ENCODE measurements around the gene SPATA20.

The SPATA20 gene

DNA sequence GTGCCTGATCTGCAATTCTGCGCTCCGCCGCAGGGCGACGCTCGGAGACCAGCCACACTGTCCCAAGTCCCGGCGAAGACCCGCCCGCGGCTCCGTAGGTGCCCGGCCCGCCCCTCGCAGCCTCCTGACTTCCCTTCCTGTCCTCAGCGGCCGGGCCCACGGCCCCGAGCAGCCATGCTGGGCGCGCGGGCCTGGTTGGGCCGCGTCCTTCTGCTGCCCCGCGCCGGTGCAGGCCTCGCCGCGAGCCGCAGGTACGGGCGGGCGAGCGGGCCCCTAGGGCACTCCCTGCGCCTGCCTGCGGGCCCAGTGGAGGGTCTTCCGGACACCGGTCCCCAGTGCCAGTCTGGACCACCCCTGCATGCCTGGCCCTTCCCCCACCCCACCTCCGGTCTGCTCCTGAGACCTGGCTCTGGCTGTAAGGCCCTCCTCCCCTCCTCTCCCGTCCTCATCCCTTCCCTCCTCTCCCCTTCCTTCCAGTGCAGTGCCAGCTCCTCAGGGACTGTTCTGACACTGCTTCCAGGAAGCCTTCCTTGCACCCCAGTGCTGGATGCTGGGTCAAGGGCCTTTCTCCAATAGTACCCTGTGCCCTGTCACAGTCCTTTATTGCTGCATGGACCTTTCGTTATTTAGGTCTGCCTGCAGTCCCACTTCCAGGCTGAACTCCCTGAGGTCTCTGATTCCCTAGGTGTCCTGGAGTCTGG is at the start of gene SPATA20:
Gene SPATA20, plus strand, starts transcription at position 140 of the 701 bp plus-strand sequence. Its CDS starts 35 bp downstream, at position 175.
- DNase-seq (ENCODE audit: low read depth), result peak; percentile 69

DNA sequence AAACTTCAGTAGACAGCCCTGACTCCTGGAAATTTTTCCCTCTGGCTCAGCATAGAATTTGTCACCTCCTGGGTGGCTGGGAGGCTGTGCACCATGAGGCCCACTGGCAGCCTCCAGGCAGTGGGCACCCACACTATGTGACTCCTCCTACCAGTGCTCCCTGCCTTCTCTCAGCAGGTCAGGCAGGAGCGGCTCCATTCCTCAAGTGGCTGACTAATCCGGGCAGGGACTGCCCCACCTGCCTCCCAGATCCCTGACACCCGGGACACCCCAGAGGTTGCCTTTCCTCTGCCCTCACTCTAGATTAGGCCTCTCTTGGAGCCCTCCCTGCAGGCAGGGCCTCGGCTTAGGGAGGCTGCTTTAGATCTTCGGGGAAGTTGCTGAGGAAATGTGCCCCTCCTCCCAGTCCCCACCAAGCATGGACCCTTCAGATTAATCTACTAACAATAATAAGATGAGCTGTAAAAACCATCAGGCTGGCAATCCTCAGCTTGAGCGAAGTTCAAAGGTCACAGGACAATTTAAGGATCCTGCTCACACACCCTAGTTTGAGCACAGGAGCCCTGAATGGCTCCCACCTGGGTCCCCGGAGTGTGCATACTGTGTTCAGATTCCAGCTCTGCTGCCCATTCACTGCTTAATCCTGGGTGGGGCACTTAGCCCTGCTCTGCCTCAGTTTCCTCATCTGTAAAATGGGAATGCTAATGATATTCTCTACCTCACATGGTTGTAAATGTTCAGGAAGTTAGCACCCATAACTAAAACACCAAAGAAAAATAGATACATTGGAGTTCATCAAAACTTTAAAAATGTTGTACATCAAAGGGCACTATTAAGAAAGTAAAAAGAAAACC is 48.7 kb upstream of the SPATA20 start:
- DNase-seq (ENCODE audit: low read depth), result no peak

DNA sequence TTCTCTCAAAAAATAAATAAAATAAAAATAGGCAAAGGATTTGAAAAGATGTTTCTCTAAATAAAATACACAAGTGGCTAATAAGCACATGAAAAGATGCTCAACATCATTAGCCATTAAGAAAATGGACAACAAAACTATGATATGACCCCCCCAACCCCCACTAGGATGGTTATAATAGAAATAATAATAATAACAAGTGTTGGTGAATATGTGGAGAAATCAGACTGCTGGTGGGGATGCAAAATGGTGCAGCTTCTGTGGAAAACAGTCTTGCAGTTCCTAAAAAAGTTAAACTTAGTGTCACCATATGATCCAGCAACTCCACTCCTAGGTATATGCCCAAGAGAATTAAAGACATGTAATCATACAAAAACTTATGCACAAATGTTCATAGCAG is 47.7 kb upstream of the SPATA20 start:
- no peak for DNase-seq (ENCODE audit: low read depth)

DNA sequence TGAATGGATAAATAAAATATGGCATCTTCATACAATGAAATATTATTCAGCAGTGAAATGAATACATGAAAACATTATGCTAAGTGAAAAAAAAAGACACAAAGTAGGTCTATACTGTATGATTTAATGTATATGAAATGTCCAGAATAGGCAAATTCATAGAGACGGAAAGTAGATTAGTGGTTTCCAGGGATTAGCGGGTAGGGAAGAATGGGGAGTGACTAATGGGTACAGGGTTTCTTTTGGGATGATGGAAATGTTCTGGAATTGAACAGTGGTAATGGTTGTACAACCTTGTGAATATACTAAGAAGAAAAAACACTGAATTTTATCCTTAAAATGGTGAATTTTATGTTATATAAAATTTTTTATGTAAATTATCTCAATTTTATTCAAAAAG is 47.3 kb upstream of the SPATA20 start:
- no peak for DNase-seq (ENCODE audit: low read depth)

DNA sequence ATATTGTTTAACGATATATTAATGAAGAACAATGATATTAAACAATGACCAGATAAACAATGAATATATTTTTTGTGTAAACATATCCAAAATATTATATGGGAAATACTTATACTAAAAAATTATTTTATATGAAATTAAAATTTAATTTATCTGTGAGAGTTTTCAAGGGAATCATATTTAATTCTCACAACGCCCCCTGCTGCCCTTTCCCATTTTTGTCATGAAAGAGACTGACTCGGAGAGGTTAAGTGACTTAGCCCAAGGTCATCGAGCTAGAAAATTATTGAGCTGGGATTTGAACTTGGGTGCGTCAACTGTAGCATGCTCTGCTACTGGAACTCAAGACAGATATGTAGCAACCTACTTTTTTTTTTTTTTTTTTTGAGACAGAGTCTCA is 45.9 kb upstream of the SPATA20 start:
- DNase-seq (ENCODE audit: low read depth), result no peak

DNA sequence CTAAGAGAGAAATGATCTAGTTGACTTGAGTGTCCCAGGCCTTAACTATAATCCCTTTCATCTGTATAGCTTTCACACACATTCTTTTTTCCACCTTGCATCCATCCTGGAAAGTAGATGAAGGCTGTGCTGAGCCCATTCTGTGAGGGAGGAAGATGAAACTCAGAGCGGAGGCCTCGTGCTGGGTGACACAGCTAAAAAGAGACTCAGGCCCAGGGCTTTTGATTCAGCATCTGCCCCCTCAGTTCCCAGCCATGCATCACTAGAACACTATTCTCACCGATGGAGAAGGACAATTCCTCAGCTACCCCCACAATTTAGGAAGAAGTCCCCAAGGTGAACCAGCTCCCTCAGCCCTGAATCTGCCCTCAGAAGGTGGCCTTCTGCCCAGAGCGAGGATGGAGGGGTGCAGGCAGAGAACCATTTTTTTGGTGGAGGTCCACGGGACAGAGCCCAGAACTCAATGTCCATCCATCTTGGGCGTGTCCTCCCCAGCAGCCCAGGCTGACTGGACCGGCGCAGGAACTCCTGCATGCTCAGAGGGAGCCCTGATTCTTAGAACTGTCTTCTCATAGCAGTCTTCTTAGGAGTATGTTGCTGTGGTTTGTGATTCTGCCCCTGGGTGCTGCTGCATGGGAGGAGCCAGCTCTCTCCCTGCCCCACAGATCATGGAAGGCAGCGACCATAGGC is 44.5 kb upstream of the SPATA20 start:
- no peak for DNase-seq (ENCODE audit: low read depth)

DNA sequence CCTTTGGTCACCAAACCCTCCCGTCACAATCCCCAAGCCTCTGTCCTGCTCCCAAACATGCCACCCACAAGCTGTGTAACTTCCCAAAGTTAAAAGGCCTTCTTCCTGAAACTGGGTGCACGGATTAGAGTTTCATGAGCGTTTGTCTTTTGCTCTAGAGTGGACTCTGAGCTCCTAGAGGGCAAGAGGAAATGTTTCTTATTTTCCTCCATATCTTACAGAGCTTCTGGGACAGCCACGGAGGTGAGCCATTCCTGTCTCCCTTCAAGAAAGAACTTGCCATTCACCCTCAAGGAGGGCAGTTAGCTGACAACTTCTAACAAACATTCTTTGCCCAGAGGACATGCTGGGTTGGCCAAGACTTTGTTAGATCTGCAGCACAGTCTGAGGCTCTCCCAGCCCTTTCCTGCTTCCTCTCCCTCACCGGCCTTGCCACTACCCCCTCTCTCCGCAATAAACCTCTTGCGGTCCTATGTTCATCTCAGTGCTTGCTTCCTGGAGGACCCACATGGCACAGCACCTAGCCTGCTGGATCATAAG is 41.3 kb upstream of the SPATA20 start:
- no peak for DNase-seq (ENCODE audit: low read depth)

DNA sequence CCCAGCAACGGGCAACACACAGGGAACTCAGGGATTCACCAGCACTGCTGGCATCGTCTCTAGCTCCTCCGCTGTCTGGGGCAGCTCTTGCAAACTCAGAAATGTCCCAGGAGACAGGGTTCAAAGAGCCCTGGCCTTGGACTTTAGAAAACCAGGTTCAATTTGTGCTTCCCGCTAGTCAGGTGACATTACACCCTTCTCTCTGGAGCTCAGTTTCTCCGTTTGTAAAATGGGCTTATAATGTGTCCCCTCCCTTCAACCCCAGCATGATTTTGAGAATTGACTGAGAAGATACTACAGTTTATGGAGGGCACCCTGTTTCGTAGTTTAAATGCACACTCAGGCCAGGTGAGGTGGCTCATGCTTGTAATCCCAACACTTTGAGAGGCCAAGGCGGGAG is 40.7 kb upstream of the SPATA20 start:
- no peak for DNase-seq (ENCODE audit: low read depth)

DNA sequence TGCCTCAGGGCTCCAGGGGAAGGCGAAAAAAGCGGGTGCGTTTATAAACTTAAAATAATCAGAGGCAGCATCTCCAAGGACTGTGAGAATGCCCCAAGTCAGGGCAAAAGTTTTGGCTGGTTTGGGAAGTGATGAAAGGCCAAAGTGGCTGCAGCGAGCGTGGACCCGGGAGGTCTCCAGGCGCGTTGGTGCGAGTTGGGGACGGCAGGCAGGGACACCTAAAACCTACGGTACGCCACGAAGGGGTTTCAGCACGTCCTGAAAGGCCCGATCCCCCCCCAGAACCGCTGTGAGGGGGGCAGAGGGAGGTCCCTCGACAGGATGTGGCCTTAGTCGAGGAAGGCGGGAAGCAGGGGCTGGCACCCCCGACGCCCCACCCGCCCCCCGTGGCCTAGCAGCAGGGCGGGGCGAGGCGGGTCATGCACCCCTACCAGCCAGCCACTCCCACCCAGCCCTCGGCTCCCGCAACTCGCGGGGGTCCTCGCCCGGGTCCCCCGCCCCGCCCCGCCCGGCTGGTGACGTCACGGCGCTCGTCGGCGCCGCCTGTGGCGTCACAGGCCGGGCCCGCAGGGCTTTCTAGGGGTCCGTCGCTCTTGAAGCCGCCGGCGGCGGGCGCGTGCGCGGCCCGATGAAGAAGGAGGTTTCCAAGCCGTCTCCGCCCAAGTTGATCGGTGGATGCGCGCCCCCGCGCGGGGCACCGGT is 39.0 kb upstream of the SPATA20 start, which contains the start of gene MYCBPAP:
Gene MYCBPAP, plus strand, starts transcription at position 569 of the 702 bp plus-strand sequence. CDS start 236 bp downstream, outside the sequence.
- peak; percentile 66 for DNase-seq (ENCODE audit: low read depth)

DNA sequence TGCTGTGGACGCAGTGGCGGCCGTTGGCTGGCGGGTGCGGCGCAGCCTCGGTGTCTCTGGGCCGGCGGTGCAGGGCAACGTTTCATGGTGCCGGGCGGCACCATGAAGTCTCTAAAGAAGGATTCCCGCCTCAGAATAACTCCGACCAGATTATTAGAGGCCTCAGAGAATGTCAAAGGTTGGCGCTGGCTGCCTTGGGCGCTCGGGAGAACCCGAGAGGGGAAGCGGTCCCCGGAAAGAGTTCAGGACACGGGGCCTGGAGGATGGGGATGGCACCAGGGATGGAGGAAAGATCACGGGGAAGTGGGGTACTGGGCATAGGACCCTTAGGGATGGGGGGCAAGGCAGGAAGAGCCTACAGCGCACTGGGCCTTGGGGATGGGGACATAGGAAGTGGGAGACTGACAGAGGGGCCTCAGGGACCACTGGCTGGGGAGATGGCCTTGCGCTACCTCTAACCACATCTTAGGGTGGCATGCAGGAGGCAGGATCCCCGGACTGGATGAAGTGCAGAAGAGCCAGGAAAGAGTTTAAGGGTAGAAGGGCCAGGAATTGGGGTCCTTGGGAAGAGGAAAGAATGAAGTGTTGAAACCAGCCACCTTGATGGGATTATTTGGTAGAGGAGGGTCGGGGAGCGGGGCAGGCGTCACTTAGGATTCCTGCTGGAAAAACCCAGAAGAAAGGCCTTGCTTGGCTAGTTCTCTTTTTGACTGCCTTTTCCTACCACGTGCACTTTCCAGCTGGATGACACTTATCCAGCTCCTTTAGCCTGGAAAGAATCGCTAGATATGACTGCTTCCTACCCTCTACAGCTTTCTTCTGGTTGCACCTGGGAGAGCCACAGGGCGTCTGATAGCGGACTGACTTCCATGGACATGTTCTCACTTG is 38.2 kb upstream of the SPATA20 start:
- no peak for DNase-seq (ENCODE audit: low read depth)

DNA sequence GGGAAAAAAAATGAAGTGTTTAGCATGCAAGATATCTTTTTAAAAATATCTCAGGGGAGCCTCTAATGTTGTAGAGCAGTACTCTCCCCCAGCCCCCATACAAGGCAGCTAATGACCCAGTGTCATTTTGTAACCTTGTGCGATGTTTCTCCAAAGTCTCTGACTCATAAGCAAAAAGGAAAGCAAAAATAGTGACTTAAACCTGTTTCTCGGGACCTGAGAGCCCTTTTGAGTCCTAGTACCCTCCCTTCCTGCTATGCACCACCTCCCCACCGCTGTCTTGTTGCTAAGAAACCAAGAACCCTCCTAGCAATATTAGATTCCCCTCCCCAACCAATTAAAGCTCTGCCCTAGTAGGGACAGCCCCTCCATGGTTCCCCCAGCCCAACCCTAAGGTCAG is 35.9 kb upstream of the SPATA20 start:
- no peak for DNase-seq (ENCODE audit: low read depth)

DNA sequence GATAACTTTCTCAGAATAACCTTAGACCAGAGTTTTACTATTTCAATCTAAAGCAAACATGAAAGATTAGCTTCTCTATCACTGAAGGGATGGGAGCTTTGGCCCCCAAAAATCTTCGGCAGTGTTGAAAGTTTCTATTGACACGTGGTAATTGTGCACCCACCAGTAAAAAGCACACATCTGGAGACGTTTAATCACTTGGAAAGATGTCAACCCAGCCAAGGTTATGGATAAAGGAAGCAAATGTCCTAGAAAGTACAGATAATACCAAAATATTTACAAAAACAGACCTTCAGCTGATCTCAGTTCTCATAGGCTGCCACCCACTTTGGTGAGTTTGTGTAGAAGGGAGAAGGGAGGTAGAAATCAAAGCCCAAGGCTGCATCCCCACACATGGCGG is 33.5 kb upstream of the SPATA20 start:
- DNase-seq (ENCODE audit: low read depth), result no peak

DNA sequence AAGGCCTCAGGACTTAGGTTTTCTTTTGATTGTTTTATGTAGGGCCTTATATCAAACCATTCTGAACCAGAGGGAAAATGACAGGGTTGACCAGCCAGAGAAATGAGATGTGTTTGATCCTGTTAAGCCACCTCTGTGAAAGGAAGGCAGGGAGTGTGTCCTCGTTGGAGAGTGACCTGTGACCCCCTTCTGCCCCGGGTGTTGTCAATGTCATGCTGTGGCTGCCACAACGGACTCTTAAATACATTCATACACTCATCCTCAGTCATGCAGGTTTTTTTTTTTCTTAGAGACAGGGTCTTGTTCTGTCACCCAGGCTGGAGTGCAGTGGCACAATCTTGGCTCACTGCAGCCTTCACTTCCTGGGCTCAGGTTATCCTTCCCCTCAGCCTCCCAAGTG is 32.6 kb upstream of the SPATA20 start:
- DNase-seq (ENCODE audit: low read depth), result no peak

DNA sequence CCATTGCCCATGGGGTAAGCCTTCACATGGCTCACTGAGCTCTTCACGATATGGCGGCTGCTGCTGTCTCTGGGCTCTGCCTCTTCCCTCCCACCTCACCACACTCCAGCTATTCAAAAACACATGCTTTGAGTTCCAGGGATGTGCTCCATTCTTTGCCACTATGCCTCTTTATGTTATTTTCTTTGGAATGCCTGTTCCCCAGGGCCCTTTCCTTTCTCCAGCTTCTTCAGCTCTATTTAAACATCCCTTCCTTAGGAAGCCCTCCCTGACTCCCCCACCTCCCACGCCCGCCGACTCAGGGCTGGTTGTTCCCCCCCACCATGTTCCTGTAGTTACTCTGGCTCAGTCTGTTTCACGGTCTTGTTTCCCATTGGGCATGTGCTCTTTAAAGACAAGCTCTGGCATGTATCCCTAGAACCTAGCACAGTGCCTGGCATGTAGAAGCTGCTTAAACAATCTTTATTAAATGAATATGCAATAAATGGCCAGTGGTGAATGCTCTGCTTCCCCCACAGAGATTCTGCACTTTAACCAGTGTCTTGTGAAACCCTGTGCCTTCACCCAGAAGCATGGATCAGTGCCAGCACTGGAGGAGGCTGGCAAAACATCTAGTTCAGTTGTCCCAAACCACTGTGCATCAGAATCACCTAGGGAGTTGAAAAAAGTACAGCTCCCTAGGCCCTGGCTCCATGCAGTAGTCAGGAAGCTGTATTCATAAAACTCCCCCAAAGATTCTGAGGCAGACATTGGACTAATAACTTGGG is 31.9 kb upstream of the SPATA20 start:
- DNase-seq (ENCODE audit: low read depth), result no peak

DNA sequence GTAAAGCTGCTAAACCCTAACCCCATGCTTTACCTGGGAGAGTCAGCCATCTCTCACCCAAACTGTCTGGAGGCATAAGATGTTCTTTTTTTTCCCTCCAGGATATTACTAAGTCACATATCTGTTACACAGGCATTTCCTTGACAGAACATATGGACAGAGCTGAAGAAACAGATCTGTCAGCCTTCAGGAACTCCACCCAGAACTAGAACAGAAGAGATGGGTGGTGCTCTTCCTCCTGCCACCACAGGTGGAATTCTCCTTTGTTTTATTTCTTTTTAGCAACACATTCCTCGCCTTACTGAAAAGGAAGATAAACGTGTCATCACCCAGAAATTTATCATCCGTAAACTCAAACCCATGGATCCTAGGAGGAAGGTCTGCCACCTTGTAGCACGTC is 30.0 kb upstream of the SPATA20 start:
- no peak for DNase-seq (ENCODE audit: low read depth)

DNA sequence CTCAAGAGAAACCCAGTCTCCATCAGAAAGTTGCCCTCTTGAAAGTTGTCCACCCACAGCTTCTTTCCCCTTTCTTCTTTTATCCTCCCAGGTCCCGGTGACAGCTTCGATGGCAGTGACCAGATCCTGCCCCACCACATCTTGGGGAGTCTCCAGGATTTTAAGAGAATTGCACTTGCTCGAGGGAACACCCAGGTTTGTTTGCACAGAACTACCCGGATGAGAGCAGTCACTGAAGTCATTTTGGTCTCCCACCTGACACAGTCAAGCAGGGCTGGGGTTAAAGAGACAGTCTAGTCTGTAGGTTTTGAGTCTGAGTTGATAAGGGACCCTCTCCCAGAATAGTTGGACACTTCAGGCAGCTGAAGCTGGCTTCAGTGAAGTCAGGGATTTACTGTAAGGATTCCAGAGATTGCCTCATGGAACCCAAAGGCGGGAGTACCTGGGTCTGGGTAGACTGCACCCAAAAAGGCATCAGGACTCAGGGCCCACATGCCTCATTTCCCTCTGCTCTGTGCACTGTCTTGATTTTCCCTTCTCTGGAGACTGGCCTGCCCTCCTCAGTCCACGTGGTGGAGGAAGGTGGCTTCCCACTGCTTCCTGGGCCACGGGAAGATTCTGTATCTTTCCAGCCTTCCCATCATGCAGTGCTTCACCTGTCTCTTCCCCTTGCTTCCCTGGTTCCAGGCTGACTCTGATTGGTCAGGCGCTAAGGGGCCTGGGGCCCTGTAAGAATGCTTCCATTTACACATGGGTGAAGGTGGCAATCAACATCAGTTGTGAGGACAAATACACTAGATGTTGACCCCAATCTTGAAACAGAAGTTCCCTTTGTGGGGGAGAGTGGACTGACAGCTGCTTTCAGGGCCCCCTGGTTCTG is 29.2 kb upstream of the SPATA20 start:
- DNase-seq (ENCODE audit: low read depth), result no peak

DNA sequence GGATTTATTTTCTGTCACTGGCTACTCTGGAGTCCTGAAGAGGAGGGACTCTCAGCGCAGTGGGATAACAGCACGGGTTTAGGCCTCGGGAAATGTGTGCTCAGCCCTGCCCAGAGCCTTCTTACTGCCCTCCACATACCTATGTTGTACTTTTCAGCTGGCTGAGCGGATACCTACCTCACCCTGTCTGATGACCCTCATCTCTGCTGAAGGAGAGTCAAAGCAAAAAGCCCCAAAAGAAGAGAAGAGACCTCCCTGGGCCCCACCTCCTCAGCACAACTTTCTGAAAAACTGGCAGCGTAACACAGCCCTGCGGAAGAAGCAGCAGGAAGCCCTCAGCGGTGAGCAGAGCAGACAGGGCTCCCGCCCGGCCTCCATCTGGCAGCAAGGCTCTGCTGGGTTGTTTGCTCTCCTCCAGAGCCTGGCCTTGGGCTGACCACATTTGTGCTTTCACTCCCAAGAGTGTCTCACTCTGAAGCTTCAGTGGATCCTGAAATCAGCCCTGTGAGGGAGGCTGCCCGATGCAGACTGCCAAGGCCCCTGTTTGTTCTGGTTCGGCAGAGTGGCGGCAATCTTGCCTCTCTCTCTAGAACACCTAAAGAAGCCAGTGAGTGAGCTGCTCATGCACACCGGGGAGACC is 28.5 kb upstream of the SPATA20 start:
- DNase-seq (ENCODE audit: low read depth), result no peak

DNA sequence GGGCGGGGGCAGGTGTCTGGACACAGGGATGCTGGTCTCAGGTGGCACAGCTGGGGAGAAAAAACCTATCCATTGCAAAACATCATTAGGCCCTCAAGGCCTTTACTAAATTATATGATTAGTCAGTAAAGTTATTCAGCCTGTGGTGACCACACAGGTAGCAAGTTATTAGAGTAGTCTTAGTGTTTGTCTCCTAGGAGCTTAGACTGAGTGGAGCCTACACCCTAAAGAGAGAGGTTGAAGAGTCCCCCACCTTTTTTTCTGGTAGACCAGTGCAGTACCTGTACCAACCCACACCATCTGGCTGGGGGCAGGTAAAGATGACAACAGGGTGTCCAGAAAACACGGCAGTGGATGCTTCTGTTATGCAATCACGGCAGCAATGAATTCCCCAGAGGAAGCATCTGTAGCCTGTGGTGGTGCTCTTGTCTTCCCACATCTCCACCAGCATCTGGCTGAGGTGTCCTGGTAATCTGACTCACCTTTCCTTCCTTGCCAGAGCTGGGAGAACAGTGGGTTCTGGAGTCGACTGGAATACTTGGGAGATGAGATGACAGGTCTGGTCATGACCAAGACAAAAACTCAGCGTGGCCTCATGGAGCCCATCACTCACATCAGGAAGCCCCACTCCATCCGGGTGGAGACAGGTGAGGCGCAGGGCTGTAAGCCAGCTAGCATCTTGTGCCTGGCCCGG is 27.7 kb upstream of the SPATA20 start:
- DNase-seq (ENCODE audit: low read depth), result no peak

Measured in stimulated activated CD8-positive, alpha-beta memory T cell treated with anti-CD3 and anti-CD28 coated beads, Interleukin-7, amount 100 ng/mL, for 24 hours (primary cell).